HS-5 (cell line): ENCODE results near the gene PDZD2.

Source experiments
- DNase-seq: peaks from one replicate; pipeline ENCODE4 v3.0.0-alpha.2; 2012; ENCODE audit warnings: low read depth

The PDZD2 gene

GRCh38 chr5:32144378-32145207, 505.7 kb downstream of the PDZD2 start:
- no peak for DNase-seq

GRCh38 chr5:32145378-32145777, 506.4 kb downstream of the PDZD2 start:
- DNase-seq, result no peak

DNA sequence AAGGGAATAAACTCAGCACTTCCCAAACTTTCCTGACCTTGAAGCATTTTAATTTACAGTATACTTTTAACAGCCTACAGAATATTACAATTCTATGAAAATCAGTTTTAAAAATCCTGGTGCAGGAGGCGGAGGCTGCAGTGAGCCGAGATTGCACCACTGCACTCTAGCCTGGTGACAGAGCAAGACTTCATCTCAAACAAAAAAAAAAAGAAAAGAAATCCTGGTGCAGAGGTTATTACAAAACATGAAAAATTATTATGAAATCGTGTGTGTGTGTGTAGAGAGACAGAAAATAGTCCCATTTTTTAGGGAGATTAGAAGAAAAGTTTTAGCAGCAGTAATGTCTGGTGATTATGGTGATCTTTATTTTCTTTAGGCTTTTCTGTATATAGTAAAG, 508.3 kb downstream of the PDZD2 start:
- no peak for DNase-seq

DNA sequence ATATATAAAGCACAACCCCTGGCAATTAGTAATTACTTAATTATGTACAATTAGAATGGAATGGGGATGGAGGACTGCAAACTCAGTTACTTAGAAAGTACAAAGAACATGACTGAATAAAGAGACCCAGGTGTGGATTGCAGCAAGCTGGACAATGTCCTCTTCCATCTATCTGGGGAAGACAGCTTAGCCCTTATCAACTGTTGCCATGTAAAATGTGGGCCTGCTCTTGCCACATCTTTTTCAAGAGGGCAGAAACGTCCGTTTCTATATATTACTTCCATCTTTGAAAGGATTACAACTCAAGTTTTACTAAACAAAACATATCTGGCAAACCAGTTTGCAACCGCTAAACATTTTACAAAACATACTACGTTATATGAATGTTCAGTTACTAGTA, 509.0 kb downstream of the PDZD2 start:
- DNase-seq, result no peak

GRCh38 chr5:32150366-32150765, 511.4 kb downstream of the PDZD2 start:
- no peak for DNase-seq

GRCh38 chr5:32151198-32151597, 512.3 kb downstream of the PDZD2 start:
- no peak for DNase-seq

DNA sequence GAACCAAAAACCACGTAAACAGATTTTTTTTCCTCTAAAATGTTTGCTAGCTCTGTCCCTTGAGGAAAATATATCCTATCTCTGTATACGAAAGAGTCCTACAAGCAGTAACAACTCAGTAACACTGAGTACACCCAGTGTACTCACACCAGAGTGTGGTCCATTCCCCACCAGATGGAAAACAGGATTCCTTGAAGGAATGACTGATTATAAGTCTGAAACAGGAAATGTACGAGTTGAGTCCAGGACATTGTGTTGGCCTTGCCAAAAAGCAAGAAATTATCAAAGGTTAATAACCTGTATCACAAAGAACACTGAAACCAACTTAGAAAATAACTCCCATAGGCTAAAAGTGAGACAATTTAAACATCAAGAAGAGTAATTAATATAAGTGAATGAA, 514.8 kb downstream of the PDZD2 start:
- DNase-seq, result no peak

- DNase-seq, result no peak
These were observed 516.3 kb downstream of the PDZD2 start for GRCh38 chr5:32155211-32155610.

DNA sequence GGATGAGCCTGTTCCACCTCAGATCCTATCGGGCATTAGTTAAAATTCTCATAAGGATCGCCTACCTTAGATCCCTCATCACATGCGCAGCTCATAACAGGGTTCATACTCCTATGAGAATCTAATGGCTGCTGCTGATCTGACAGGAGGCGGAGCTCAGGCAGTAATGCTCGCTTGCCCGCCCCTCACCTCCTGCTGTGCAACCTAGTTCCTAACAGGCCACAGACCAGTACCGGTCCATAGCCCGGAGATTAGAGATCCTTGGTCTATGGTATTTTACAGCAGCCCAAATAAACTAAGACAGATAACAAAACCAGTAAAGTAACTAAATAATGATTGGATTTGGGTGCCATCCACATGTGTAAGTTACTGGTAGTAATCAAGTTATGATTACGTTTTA, 517.7 kb downstream of the PDZD2 start:
- DNase-seq, result no peak

- DNase-seq, result no peak
These were observed 518.1 kb downstream of the PDZD2 start for GRCh38 chr5:32157078-32157477.

DNA sequence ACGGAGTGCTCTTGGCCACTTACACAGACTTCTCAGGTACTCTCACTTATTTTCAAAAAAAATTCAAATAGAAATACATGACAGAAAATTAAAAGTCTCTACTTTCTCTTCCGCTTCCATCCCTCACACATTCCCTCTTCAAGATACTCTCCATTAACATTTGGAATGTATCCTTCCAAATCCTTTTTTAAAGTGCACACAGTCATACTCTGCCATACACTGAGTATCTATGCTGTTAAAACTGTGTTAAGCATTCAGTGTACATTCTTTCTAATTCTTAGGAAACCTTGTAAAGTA, 519.7 kb downstream of the PDZD2 start:
- no peak for DNase-seq

GRCh38 chr5:32159328-32160072, 520.6 kb downstream of the PDZD2 start:
- DNase-seq, result no peak

DNA sequence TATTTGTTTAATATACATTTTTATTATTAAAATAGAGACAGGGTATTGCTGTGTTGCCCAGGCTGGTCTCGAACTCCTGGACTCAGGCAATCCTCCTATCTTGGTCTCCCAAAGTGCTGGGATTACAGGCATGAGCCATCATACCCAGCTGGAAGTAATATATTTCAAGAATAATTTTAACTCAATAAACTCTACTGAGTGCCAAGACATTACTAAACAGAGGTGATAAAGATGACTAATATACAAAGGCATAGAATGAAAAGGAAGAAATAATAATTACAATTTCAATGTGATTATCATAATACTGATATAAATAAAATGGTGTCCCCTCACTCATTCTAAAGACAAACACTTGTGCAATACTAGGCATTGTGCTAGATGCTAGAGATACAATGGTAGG, 521.3 kb downstream of the PDZD2 start:
- no peak for DNase-seq
